H4 (cell line): ENCODE results near the gene SAXO1. TPM values are rescaled to one million over a fixed set of nuclear protein-coding genes. Genes with fewer than 3 reads are reported as not detected.

Source experiments
- DNase-seq: peaks from one replicate; pipeline ENCODE4 v3.0.0-alpha.2; 2015; ENCODE audit warnings: low spot score
- total RNA-seq: library from RNA; depleted of rRNA; stranded (reverse); fragments of >200 nt; shearing (Covaris generic); gene quantifications from 2 replicates; pipeline ENCODE4 v1.2.3, GENCODE V29; 2014

Gene SAXO1
- total RNA-seq, 1 experiment from 2014 or later: under 0.01 TPM

DNA sequence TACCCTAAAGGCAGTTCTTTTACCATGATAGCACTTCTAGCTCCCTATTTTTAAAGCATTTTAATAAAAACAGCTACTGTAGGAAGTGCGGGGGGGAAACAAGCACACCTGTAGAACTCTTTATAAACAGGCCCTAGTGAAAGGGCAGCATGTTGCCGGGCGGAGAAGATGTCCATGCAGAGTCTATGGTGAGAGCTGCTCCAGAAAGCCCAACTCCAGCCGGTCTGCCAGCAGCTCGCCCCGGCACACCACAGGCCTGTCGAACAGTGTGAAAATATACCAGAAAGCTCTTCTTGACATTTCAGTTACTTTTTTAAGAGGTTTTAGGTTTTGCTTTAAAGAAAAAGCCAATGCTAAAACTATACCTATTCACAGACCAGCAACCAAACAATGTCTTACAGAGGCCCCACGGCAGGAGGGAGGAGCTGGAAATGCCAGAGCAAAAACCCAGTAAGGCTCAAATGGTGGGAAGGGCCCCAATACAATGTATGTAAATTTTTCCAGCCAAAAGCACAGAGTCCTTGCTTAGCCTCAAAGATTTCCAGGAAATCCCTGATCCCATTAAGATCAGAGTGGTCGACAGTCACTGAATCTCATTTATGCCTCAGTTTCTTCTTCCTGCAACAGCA lies 121.2 kb downstream of the SAXO1 start:
- DNase-seq: no peak

DNA sequence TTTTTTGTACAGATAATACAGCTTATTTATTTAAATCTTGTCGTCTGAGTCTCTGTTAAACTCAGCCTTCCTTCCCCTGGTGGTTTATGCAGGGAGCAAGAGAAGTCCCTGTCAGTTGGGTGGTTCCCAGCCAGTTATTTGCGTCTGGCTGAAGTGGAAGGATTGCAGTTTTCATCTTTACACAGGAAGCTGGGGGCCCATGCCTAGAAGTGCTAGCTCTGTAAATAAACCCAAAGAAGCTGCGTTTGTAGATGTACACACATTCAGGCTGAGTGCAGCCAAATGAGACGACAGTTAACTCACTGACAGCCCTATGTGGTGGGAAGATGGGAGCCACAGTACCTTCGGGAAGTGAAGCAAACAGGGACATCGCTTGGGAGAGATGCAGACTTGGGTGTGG lies 122.1 kb downstream of the SAXO1 start:
- no peak for DNase-seq

- no peak for DNase-seq
Measured at GRCh38 chr9:18910435-18910834, 122.6 kb downstream of the SAXO1 start.

GRCh38 chr9:18909140-18910018 lies 123.6 kb downstream of the SAXO1 start:
- no peak for DNase-seq

DNA sequence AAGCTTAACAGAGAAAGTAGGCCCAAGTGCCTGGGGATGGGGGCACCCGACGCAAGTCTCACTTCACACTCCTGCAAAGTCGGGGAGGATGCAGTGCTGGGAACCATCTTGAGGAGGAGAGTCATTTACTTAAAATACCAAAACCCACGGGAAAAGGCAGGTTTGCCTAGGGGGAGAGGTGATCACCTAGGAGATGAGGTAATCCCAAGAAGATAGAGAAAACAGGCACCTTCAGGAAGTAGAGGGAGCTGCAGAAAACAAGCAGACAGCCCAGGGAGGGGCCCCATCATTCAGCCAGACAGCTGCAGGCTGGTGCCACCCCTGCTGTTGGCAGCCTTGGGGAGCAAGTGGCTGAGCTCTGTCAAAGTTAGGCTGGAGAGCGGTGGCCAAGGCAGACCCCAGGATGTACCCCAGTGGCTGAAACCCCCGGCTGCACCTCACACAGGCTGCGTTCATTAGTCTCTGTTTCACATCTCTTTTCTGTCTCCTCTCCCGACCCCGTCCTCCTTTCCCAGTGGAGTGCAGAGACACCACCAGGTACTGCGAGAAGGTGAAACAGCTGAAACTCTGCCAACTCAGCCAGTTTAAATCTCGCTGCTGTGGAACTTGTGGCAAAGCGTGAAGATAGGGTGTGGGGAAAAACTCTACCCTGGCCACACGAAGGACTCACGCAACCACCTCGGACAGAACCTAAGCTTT lies 124.9 kb downstream of the SAXO1 start:
- DNase-seq: no peak

DNA sequence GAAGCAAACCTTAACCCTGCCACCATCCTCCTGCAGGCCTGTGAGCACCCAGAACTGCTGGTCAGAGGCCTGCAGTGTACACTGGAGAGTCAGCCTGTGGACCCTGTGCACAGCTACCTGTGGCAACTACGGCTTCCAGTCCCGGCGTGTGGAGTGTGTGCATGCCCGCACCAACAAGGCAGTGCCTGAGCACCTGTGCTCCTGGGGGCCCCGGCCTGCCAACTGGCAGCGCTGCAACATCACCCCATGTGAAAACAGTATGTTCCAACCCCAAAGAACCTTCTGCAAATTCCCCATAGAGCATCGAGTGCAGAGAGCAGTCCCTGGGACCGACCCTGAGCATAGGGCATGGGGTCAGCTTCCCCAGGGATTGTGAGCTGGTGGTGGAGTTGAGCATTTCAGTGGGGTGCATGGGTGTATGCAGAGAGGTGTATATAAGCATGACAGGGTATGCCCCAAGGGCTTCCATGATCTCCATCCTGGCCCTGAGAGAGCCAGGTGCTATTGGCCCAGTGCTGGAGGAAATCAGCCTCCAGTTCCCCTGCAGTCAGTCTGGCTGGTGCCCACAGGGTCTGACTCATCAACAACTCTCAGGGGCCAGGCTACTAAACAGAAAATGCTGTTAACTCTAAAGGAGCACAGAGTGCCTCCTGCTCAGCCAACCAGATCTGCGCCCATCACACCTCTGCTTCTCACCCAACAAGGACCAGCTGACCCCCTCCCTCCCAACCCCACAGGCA lies 126.2 kb downstream of the SAXO1 start:
- peak; percentile 35 for DNase-seq

- DNase-seq: no peak
Measured at GRCh38 chr9:18905883-18906629, 127.0 kb downstream of the SAXO1 start.

DNA sequence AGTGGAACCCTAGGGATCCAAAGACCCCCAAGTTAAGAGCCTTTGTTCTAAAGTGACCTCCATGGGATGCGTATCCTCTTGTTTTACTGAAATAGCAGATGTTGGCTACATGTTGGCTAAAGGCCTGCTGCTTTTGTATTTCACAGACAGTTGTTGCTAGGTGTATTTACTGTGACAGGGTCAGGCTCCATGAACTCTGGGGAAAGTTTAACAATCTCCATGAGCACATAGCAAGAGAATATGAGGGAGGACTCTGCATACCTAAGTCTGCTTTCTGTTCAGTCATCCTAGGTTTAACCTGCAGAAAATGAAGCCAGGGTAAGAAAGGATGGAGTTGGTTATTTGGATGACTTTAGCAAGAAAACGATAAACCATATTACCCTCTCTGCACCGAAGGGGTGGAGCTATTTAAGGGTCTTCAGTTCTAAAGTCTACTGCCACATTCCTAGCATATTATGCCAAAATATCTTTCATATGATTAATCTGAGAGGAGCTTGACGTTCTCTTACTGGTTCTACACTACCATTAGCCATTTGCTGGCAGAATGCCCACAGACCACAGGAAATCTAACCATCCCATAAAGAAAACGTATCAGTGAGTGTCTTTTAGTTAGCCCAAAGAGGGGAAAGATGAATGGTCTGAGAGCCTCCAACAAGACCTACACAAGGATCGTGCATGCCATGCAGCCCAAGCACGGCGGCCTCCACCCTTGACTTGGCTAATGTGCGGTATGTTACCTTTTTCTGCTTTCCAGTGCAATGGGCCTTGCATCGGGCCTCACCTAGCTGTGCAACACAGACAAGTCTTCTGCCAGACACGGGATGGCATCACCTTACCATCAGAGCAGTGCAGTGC lies 127.8 kb downstream of the SAXO1 start:
- DNase-seq: no peak

DNA sequence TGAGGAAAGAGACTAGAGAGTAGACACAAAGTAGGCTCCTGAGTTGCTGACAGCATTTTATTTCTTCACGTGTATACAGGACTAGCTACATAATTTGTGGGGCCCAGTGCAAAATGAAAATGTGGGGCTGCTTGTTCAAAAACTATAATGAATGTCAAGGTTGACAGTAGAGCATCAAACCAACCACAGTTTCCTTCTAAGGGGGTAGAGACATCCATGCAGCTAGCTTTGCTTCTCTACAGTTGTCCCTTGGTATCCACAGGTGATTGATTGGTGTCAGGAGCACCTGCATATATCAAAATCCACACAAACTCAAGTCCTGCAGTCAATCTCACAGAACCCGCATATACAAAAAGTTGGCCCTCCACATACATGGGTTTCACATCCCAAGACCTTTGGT lies 129.6 kb downstream of the SAXO1 start:
- DNase-seq: no peak

DNA sequence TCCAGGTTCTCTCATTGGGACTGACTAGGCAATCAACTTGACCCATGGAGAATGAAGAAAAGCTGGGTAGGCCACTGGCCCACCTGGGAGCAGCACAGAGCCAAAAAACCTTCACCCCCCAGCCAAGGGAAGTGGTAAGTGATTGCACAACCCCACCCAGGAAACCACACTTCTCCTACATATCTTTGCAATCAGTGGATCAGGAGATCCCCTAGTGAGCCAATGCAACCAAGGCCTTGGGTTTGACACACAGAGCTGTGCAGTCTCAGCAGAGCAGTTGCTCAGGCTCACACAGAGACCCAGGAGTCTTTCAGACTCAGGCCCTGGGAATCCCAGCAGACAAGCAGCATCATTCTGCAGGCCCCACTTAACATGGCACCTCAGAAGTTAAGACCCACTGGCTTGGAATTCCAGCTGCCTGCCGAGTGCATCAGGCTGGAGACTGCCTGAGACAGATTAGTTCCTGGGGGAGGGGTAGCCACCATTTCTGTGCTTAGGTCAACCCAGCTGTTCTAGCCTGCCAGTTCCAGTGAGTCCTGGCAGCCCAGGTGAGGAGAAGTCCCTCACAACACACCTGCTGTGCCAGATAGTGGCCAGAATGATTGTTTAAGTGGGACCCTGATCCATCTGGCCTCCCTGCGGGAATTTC lies 136.4 kb downstream of the SAXO1 start:
- DNase-seq: no peak

GRCh38 chr9:18896004-18896403 lies 137.0 kb downstream of the SAXO1 start:
- no peak for DNase-seq

DNA sequence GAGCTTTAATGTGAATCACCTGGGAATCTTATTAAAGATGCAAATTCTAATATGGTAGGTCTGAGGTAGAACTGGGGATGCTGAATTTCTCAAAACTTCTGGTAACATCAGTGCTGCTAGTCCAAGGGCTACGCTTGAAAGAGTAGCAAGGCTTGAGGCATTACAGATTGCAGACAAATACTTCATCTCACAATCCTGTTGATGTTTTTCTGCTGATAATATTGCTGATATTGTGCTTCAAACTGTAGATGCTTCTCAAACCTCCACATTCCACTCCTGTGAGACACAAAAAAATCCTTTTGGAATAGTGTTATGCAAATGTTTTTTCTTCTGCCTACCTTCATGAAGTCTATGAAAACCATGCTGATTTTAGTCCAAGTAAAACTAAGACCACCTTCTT lies 139.5 kb downstream of the SAXO1 start:
- DNase-seq: no peak

DNA sequence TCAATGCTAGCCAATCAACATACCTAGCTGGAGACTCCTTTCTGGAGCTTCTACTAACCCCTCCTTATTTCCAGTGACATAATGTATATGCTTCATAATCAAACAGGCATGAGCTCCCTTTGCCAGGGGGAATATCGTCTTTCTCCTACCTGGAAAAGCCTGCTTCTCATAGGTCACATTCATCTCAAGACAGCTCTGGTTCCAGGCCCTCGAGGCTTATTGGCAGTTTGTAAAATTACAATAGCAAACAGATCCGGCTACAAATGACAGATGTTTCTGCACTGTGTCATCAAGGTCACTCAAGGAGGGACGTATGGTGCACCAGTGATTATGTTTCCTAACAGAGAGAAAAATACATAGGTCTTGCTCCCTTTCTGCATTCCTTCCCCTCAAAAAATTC lies 140.0 kb downstream of the SAXO1 start:
- DNase-seq: no peak

- no peak for DNase-seq
Measured at GRCh38 chr9:18891946-18892670, 140.9 kb downstream of the SAXO1 start.

GRCh38 chr9:18890372-18890771 lies 142.6 kb downstream of the SAXO1 start:
- DNase-seq: no peak

DNA sequence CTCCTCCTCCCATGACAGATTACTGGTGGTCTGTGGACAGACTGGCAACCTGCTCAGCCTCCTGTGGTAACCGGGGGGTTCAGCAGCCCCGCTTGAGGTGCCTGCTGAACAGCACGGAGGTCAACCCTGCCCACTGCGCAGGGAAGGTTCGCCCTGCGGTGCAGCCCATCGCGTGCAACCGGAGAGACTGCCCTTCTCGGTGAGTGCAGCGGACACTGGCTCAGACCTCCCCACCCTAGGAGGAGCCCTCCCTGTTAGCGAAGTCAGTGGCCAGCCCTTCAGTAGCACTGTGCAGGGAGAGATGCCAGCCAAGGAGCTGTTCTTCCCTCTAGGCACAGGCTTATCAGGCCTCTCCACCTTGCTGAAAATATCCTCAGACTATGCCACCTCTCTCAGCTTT lies 143.5 kb downstream of the SAXO1 start:
- DNase-seq: no peak

- DNase-seq: no peak
Measured at GRCh38 chr9:18888290-18888689, 144.7 kb downstream of the SAXO1 start.

- DNase-seq: no peak
Measured at GRCh38 chr9:18887546-18887945, 145.5 kb downstream of the SAXO1 start.

DNA sequence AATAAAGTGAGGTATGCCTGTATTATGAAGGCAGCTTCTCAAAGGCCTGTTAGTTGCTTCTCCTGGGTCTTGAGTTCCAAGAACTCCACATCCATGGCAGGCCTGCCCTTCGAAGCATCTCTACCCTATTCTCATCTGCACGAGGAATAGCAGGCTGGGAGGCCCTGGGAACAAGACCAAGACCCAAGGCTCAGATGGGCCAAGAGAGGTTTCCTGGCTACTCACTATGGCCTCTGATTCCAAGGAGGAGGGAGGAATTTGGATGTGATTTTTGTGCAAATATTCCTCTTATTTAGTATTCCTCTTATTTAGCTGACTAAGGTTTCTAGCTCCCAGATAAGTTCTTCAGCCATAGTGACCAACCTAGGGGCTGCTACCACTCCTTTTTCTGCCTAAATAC lies 151.3 kb downstream of the SAXO1 start:
- DNase-seq: no peak
